ENCODE results near the gene ABCC11.

DNA sequence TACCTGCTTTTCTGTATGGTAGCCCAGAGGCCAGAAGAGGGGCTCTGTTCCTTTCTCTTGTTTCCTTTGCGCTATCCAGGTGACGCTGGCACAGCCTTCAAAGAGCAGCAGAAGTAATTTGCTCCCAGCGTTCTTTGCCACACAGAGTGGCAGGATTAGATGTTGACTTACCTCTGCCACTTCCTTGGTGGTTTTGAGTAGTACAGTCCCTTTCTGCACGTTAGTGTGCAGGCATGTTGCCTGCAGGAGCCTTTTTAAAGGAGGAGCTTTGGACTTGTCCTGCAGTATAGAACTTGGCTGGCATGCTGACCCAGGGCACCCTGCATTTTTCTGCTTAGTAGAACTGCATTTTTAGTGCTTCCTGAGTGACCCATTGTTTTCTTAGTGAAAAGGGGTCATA lies at the start of gene ABCC11:
- TF ChIP-seq POLR2A (IDR thresholded peaks at IDR 0.05; ENCODE audit: low read length) (no peak), GATA1 (IDR thresholded peaks at IDR 0.05; ENCODE audit: low read depth, low read length) (no peak)

All from erythroblast (primary cell).